Mammary epithelial cell (primary cell): Measurements from ENCODE around the gene COL9A3.
"Not testable (repeated sequence)": the region's sequence is repeated elsewhere in the genome, so short reads cannot be mapped to it uniquely, and the experiment has no call there.

ENCODE experiments used
- EZH2 ChIP-seq: IDR thresholded peaks from 2 replicates; pipeline ENCODE4 v1.6.1; 2012; ENCODE audit warnings: low read length, inconsistent platforms, borderline replicate concordance
- TF ChIP-seq, protein P1 (sequence below), 2 donors: IDR thresholded peaks in 1 of 2; conservative IDR thresholded peaks in 1 of 2; 2 replicates each; pipeline ENCODE4 v1.5.1; 2011 to 2012; ENCODE audit warnings: inconsistent platforms in 2 of 2, low read length in 2 of 2, mild to moderate bottlenecking in 2 of 2, control low read depth in 1 of 2, low read depth in 1 of 2; ENCODE audit not compliant: insufficient read depth in 1 of 2; ENCODE audit errors: extremely low read depth in 1 of 2

DNA sequence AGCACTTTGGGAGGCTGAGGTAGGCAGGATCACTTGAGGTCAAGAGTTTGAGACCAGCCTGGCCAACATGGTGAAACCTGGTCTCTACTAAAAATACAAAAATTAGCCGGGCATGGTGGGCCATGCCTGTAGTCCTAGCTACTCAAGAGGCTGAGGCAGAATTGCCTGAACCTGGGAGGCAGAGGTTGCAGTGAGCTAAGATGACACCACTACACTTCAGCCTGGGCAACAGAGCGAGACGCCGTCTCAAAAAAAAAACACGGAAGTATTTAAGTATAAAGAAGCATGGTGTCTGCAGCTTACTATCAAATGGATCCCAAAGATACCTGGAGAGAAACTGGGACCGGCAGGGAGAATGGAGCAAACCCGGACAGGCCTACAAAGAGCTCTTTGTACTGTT lies 32.1 kb downstream of the COL9A3 start:
- TF ChIP-seq, protein P1, sequence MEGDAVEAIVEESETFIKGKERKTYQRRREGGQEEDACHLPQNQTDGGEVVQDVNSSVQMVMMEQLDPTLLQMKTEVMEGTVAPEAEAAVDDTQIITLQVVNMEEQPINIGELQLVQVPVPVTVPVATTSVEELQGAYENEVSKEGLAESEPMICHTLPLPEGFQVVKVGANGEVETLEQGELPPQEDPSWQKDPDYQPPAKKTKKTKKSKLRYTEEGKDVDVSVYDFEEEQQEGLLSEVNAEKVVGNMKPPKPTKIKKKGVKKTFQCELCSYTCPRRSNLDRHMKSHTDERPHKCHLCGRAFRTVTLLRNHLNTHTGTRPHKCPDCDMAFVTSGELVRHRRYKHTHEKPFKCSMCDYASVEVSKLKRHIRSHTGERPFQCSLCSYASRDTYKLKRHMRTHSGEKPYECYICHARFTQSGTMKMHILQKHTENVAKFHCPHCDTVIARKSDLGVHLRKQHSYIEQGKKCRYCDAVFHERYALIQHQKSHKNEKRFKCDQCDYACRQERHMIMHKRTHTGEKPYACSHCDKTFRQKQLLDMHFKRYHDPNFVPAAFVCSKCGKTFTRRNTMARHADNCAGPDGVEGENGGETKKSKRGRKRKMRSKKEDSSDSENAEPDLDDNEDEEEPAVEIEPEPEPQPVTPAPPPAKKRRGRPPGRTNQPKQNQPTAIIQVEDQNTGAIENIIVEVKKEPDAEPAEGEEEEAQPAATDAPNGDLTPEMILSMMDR (conservative IDR thresholded peaks at IDR 0.05 in 1 of 2, IDR thresholded peaks at IDR 0.05 in 1 of 2; ENCODE audit: extremely low read depth in 1 of 2, insufficient read depth in 1 of 2, low read depth in 1 of 2, low read length in 2 of 2), result not testable (repeated sequence)
- not testable (repeated sequence) for TF ChIP-seq EZH2
